NOMO-1 (cell line): ENCODE data around the gene CTBP1.
"Not testable (repeated sequence)": the region's sequence is repeated elsewhere in the genome, so short reads cannot be mapped to it uniquely, and the experiment has no call there.

Experiments used
- DNase-seq, 2 experiments: peaks; one replicate each; lab custom pipeline; 2025; ENCODE audit not compliant: unreplicated experiment in 2 of 2; lab: John Stamatoyannopoulos, UW

CTBP1 gene

GRCh38 chr4:1248245-1249147, at the start of gene CTBP1:
Gene CTBP1 (minus strand): TSS chr4:1249130. CDS start chr4:1241331, 7,799 bp downstream.
- peak; percentile 65 to 85 for DNase-seq

GRCh38 chr4:1298461-1298860, 49.5 kb upstream of the CTBP1 start:
- no peak for DNase-seq

GRCh38 chr4:1297456-1298325, 48.8 kb upstream of the CTBP1 start:
- DNase-seq = no peak

- no peak for DNase-seq
Measured at GRCh38 chr4:1297023-1297395, 48.1 kb upstream of the CTBP1 start.

DNA sequence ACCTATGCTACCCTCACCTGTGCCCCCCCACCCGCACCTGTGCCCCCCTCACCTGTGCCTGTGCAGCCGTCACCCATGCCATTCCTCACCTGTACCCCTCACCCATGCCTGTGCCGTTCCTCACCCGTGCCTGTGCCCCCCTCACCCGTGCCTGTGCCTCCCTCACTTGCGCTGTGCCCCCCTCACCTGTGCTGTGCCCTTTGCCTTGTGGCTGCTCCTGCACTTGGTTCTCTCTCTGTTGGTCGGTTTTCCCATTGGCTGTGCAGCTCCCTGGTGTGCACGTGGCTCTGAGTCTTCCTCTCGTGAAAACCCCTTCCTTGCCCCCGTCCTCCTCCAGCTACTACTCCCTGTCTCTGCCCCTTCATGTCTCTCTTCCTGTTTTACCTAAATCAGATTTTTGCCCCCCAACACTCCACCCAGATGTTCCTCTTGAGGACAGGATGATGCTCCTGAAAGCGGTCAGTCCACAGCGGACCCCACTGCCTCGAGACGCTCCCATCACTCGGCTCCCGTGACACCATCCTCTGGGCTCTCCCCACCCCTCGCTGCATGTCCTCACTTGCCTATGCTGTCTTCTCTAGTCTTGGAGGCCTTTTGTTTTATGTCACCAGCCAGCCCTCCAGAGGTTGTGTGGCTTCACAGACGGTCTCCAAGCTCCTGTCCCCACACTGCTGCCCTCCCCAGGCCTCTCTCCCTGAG, 47.5 kb upstream of the CTBP1 start:
- no peak for DNase-seq

- no peak for DNase-seq
Measured at GRCh38 chr4:1295405-1296055, 46.6 kb upstream of the CTBP1 start.

- DNase-seq = no peak
Measured at GRCh38 chr4:1294891-1295290, 46.0 kb upstream of the CTBP1 start.

DNA sequence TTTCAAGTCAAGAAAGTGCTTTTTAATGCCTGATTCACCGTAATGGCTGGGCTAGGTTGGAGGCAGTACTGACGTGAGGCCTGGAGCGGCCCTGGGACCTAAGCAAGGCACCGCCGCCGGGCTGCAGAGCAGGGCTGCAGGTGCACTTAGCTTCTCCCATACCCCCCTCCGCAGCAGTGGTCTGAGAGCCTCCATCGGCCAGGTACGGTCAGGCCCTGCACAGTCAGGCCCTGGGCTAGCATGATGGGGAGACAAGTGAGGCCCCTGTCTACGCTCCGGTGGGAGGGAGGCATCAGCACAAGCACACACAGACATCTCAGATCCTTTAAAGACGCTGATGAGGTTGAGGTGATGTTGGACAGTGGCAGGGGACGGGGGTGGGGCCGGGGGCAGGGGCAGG, 45.5 kb upstream of the CTBP1 start:
- no peak for DNase-seq

GRCh38 chr4:1293991-1294390, 45.1 kb upstream of the CTBP1 start:
- no peak for DNase-seq

- no peak for DNase-seq
Measured at GRCh38 chr4:1293531-1293941, 44.6 kb upstream of the CTBP1 start.

DNA sequence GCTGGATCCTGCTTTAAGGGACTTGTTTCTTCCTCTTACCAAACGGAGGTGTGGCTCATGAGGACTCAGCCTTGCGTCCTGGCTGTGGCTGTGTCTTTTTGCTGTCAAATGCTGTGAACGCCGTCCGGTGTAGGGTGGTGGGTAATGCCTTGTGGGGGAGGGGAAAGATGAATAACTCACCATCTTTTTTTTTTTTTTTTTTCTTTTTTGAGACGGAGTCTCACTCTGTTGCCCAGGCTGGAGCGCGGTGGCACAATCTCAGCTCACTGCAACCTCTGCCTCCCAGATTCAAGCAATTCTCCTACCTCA, 43.7 kb upstream of the CTBP1 start:
- not testable (repeated sequence) for DNase-seq

DNA sequence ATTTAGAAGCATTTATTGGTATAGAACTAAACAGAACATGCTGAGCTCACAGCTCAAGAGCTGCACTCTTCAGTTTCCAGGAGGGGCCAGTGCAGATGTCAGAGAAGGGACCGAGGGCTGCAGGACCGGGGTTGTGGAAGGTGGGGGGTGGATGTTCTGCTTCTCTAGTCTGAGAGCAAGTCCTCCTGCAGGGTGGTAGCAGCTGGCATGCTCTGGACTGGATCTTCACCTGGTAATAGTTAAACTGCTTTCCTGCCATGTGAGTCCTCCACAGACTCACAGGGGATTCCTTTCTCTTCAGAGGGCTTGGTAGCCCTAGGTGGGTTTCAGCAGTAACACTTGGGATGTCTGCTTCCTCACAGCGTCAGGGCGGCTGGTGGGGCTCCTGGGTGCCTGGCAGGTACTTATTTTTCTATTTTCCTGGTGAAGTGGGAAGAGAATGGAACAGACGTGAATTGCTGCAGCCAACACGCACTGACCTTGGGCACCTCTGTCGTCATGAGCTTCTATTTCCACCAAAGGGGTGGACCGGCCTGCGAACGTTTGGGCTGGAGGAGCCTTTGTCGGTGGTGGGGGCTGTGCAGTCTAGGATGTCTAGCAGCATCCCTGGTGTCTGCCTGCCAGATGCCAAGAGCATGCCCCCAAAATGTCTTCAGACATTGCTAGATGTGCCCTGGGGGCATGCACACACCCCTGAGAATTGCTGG, 43.2 kb upstream of the CTBP1 start:
- DNase-seq = no peak

DNA sequence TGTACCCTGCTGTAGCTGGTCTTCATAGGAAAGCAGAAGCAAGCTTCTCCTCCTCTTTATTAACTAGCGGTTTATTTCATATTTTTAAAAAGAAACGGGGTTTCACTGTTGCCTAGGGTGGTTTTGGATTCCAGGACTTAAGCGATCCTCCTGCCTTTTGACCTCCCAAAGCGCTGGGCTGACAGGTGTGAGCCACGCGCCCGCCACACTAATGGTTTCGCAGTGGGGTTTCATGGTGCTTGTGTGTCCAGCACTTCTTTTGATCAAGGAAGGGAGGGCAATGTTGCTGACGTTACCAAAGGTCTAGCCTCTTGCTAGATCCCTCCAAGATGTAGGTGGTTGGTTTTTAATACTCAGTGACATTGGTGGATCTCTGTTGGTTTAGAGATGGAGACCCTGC, 42.2 kb upstream of the CTBP1 start:
- DNase-seq = no peak

DNA sequence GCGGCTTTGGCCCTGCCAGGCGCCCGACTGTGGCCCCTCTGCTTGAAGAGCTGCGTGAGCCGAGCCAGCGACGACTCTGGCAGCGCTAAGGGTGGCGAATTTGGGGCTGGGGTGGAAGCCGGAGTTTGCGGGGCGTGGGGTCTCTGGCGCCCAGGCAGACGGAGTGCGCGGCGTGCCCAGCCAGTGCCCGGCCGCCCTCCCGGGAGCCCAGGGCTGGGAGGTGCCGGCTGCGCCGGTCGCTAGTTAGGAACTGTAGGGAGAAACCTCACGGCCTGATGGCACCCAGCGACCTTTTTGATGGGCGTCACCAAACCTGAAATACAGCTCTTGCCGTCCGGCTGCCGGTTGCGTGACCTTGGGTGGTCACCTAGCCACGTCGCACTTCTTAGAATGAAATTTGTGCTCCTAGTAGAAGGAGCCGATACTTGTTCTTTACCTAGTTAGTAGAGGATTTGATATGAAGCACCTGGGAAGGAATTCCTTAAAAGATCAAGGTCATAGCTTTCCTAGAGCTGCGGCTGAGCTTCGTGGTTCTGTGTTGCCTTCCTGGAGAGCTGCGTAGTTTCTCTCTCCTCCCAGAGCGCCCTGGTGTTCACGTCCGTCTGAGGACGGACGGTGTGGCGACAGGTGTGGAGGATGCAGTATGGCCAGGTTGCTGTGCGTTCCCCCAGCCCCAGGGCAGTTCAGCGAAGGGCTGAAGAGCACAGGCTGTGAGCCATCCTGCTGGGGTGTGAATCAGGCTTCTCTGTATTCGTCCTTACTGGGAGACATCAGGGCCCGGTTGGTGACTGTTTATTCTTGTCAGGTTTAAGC, 41.4 kb upstream of the CTBP1 start:
- peak in 1 of 2 experiments; percentile 18 for DNase-seq

DNA sequence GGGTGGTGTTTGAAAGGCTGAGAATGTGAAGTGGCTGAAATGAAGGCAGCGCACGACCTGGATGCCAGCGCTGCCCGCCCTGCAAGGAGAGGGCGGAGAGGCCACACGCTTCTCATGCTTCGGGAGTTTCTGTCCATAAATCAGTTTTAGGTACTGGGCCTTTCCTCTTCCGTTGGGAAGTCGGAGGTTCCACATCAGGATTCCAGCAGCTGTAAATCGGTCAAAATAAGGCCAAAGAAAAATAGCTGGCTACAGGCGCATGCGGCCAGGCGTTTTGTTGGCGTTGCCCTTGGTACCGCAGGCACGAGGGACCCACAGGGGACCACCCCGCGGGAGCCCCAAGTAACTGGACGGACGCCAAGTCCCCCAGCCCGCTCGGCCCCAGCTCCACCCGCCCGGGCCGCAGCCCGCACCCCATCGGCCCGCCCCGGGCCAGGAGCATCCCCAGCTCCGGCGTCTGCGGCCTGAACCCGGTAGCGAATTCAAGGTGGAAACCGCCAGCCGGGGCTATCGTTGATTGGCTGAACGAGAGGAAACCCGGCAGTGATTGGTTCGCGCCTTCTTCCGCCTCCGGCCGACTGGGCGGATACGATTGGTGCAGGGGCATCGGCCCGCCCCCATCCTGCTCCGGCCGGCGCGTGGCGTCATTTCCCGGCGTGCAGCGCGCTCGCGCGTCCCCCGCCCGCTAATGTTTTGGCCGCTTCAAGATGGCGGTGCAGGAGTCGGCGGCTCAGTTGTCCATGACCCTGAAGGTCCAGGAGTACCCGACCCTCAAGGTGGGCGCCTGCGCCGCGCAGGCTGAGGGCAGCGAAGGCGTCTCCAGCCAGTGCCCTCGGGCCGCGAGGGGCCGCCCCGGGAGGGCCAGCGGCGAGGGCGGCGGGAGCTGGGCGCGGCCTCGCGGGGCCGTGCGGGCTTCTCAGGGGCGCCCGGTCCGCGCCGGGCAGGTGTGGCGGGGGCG, 40.6 kb upstream of the CTBP1 start, which contains the start of gene MAEA:
Gene MAEA (plus strand): TSS at position 685 of the 958 bp plus-strand sequence. CDS start 23 bp downstream, at position 708.
- peak; percentile 95 to 98 for DNase-seq

GRCh38 chr4:1288786-1289185, 39.9 kb upstream of the CTBP1 start:
- no peak for DNase-seq

- peak in 1 of 2 experiments; percentile 34 for DNase-seq
Measured at GRCh38 chr4:1285790-1286553, 37.0 kb upstream of the CTBP1 start.
